BE2C (cell line): ENCODE data around the gene SEC14L1.

ENCODE experiments used
- DNase-seq: peaks from one replicate; pipeline ENCODE4 v3.0.0-alpha.2; 2020
- H3K27me3 ChIP-seq: fragments of 250-450 bp; sonication (Bioruptor Pico); 2 replicates; pipeline ENCODE4 v1.5.1; 2020; ENCODE audit warnings: mild to moderate bottlenecking
- H3K36me3 ChIP-seq: fragments of 250-450 bp; sonication (Bioruptor Pico); 2 replicates; pipeline ENCODE4 v1.5.1; 2020; ENCODE audit warnings: mild to moderate bottlenecking
- H3K4me1 ChIP-seq: fragments of 250-450 bp; sonication (Bioruptor Pico); 2 replicates; pipeline ENCODE4 v1.5.1; 2020
- H3K4me3 ChIP-seq: 2 replicates; pipeline ENCODE4 v1.5.1; 2011; ENCODE audit warnings: low read depth, low read length
- H3K9me3 ChIP-seq: fragments of 250-450 bp; sonication (Bioruptor Pico); 2 replicates; pipeline ENCODE4 v1.5.1; 2020
- CTCF ChIP-seq: IDR thresholded peaks from 2 replicates; pipeline ENCODE4 v1.5.1; 2012; ENCODE audit warnings: mild to moderate bottlenecking, low read depth, low read length

Gene SEC14L1

GRCh38 chr17:77217123-77217522, 76.4 kb downstream of the SEC14L1 start:
- no peak overlapping the region for H3K4me3 ChIP-seq
- no peaks in the 10 kb centered on the region; the same call in 1 of the 2 replicates for H3K4me1 ChIP-seq
- H3K27me3 ChIP-seq: no peaks in the 10 kb centered on the region
- DNase-seq: no peak
- TF ChIP-seq CTCF: no peak
- H3K9me3 ChIP-seq: no peaks in the 10 kb centered on the region
- peaks cover 25% of the 10 kb centered on the region for H3K36me3 ChIP-seq

- no peak for TF ChIP-seq CTCF
- no peaks in the 10 kb centered on the region; the same call in 1 of the 2 replicates for H3K4me1 ChIP-seq
- no peak for DNase-seq
- no peak overlapping the region for H3K4me3 ChIP-seq
- H3K36me3 ChIP-seq: peaks cover 22% of the 10 kb centered on the region
- H3K27me3 ChIP-seq: no peaks in the 10 kb centered on the region
- no peaks in the 10 kb centered on the region for H3K9me3 ChIP-seq
Measured at GRCh38 chr17:77217566-77217965, 76.8 kb downstream of the SEC14L1 start.

GRCh38 chr17:77218902-77219301, 78.1 kb downstream of the SEC14L1 start:
- TF ChIP-seq CTCF: no peak
- H3K4me3 ChIP-seq: no peak overlapping the region
- no peaks in the 10 kb centered on the region for H3K9me3 ChIP-seq
- H3K4me1 ChIP-seq: no peaks in the 10 kb centered on the region; the same call in 1 of the 2 replicates
- H3K36me3 ChIP-seq: peaks cover 12% of the 10 kb centered on the region
- no peak for DNase-seq
- H3K27me3 ChIP-seq: no peaks in the 10 kb centered on the region

- Histone ChIP-seq H3K4me3 (no peak overlapping the region), H3K36me3 (peaks cover 4% of the 10 kb centered on the region), H3K4me1 (no peaks in the 10 kb centered on the region; the same call in 1 of the 2 replicates), H3K27me3 (no peaks in the 10 kb centered on the region), H3K9me3 (no peaks in the 10 kb centered on the region)
- DNase-seq: no peak
- no peak for TF ChIP-seq CTCF
Measured at GRCh38 chr17:77222356-77222755, 81.6 kb downstream of the SEC14L1 start.

GRCh38 chr17:77223642-77224420, 83.1 kb downstream of the SEC14L1 start:
- H3K36me3 ChIP-seq: no peaks in the 10 kb centered on the region
- TF ChIP-seq CTCF: no peak
- no peaks in the 10 kb centered on the region for H3K9me3 ChIP-seq
- H3K4me3 ChIP-seq: no peak overlapping the region
- no peaks in the 10 kb centered on the region for H3K4me1 ChIP-seq
- H3K27me3 ChIP-seq: no peaks in the 10 kb centered on the region
- no peak for DNase-seq

- Histone ChIP-seq H3K9me3 (no peaks in the 10 kb centered on the region), H3K27me3 (no peaks in the 10 kb centered on the region), H3K4me3 (no peak overlapping the region), H3K36me3 (no peaks in the 10 kb centered on the region), H3K4me1 (no peaks in the 10 kb centered on the region)
- no peak for TF ChIP-seq CTCF
- no peak for DNase-seq
Measured at GRCh38 chr17:77225265-77225664, 84.5 kb downstream of the SEC14L1 start.
